Activated CD4-positive, alpha-beta T cell treated with anti-CD3 and anti-CD28 coated beads, Interleukin-2, Interleukin-4, amounts not matched to agents 100 ng/mL and 50 ng/mL, durations not matched to agents 16 hours and 8 hours (primary cell): ENCODE data around the gene NBAS.

Experiments used
- DNase-seq: peaks from one replicate; pipeline ENCODE4 v3.0.0-alpha.2; 2020; ENCODE audit warnings: low spot score

Gene NBAS

GRCh38 chr2:15591373-15591691, 30.2 kb upstream of the NBAS start:
- DNase-seq = no peak

- peak; percentile 33 for DNase-seq
Observed at GRCh38 chr2:15588329-15588919, 27.3 kb upstream of the NBAS start.

DNA sequence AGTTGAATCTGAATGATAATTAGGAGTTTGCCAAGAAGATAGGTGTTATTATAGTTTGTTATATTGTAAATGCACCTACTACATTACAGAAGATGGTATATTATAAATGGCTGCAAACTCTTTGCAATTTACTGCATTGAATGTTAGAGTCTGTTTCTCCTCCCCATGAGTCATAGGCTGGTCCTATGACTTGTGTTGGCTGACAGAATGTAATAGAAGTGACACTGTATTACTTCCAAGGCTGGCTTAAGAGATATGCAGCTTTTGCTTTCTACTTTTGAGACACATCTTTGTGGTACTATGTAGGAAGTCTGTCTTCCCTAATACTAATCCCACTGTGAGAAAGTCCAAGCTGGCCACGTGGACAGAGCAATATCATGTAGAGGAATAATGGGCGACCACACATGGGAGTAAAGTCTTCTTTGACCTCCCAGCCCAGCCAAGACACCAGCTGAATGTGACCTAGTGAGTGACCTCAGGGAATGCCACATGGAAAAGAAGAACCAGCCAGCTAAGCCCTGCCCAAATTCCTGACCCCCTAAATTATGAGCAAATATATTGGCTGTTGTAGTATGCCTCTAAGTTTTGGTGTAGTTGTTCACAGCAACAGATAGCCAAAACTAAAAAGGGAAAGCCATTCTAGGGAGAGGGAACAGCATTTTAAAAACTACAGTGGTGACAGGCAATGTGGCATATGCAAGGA, 23.8 kb upstream of the NBAS start:
- no peak for DNase-seq

DNA sequence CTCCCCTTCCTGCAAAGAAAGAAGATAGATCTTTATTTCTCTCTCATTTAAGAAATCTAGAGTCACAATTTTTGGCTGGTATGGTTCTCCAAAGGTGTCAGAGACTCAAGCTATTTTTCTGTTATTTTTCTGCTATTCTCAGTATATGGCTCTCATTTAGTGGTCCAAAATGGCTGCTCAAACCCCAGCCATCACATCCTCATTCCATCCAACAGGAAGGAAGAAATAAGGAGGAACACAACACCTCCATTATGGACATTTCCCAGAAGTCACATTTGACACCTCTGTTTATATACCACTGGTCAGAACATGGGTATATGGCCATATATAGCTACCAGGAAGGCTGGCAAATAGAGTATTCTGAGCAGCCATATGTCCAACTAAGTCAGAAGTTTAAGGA, 23.2 kb upstream of the NBAS start:
- no peak for DNase-seq

- DNase-seq = no peak
Observed at GRCh38 chr2:15583826-15584225, 22.7 kb upstream of the NBAS start.

DNA sequence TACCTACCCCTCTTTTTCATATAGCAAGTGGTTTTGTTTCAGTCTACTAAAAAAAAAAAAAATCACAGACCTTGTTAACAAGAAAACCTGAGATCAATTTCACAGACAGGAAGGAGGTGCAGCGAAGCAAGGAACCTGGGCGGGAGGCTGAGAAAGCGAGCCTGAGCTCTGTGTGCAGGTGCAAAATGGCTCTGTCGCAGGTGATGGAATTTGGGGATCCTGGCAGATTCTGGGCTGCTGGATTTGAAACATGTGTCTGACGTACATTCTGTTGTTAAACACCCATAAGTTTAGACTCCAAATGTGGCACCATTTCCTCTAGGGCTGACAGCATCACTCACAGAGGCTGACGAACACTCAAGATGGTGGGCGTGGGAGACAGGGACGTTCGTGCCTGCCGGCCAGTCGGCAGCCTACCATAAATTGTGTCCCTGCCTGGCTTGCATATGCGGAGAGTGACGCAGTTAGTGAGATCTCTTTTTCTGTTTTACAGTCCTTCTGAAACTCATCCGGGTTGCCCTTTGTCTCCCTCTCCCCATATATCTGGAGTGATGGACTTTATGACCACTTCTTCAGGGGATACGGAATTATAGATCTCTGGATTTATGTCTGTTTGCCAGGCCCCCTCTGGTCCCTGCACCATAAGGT, 21.7 kb upstream of the NBAS start:
- DNase-seq = no peak

DNA sequence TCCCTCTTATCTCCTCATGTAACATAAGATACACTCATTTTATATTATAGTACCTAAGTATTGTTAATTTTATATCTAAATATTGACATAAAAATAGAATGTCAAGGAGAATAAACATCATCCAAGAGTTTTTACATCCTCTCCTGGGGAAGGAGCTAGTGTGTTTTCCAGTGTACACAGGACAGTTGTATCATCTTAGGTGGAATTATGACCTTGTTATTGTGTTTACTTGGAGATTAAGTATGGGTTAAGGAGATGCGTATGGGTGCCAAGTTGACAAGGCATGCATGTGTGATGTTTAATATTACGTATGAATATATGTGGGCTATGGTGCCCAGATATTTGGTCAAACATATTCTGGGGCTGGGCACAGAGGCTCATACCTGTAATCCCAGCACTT, 19.3 kb upstream of the NBAS start:
- no peak for DNase-seq

DNA sequence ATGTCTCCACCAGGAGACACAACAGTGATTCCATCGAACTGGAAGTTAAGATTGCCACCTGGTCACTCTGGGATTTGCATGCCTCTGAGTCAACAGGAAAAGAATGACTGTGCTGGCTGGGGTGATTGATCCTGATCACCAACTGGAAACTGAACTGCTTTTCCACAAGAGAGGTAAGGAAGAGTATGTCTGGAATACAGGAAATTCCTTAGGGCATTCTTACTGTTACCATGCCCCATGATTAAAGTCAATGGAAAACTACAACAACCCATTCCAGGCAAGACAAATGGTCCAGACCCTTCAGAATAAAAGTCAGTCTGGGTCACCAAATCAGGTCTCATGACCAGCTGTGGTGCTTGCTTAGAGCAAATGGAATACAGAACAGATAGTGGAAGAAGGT, 18.5 kb upstream of the NBAS start:
- no peak for DNase-seq

DNA sequence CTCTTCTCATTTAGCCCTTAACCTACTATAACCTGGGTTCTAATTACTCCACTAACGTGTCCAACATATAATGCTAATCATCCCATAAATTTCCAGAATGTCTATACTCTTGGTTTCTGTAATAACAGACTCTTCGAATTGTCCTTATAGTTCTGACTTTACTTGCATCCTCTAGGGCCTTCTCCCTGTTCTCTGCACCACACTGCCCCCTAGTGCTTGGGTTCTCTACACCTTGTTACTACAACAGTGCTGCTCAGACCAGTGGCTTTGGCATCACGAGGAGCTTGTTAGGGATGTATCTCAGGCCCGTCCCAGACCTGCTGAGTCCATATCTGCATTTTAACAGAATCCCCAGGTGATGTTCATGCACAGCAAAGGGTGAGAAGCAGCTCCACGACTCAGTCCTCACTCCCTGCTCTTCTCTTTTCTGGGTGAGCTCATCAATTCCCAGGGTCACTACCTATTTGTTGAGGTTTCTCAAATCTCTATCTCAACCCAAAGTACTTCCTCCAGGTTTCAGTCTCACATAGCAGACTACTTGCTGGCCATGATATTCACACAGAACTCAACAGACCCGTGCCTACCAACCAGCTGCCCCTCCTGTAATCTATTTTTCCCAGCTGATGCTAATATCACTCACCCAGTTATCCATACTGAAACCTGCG, 16.1 kb upstream of the NBAS start:
- DNase-seq = peak; percentile 91

- no peak for DNase-seq
Observed at GRCh38 chr2:15571729-15572128, 10.6 kb upstream of the NBAS start.

DNA sequence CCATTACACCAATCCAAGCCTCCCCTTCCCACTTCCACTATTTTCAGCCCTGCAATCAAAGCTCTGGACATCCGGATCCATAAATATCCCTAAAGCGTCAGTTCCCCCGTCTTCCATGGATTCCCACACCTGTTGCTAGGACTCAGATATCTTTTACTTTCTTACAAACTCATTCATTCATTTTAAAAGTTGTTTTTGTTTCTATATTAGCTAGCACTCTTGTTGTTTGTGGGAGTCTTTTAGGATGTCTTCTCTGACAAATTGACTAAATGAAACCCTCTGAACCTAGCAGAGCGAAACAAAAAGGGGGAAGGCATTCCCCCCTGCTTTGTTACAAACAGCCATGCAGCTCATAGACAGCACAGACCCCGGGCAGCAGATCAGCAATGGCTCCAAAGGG, 9.0 kb upstream of the NBAS start:
- no peak for DNase-seq

- no peak for DNase-seq
Observed at GRCh38 chr2:15568874-15569273, 7.7 kb upstream of the NBAS start.

- no peak for DNase-seq
Observed at GRCh38 chr2:15566912-15567311, 5.8 kb upstream of the NBAS start.

GRCh38 chr2:15565994-15566671, 5.0 kb upstream of the NBAS start:
- DNase-seq = no peak

DNA sequence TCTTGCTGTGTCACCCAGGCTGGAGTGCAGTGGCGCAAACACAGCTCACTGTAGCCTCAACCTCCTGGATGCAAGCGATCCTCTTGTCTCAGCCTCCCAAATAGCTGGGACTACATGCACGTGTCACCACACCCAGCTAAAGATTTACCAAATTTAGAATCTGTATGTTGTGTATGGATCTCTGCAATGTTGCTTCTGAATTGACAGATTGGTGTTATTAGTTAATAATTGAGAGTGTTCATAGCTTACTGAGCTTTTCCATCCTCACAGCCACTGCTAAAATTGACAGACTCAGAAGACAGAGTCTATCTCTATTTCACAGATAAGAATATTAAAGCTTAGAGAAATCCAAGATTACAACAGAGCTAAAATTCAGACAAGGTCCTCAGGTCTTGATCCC, 4.3 kb upstream of the NBAS start:
- no peak for DNase-seq

- DNase-seq = no peak
Observed at GRCh38 chr2:15563227-15564100, 2.3 kb upstream of the NBAS start.

GRCh38 chr2:15562354-15563031, 1.4 kb upstream of the NBAS start:
- no peak for DNase-seq

DNA sequence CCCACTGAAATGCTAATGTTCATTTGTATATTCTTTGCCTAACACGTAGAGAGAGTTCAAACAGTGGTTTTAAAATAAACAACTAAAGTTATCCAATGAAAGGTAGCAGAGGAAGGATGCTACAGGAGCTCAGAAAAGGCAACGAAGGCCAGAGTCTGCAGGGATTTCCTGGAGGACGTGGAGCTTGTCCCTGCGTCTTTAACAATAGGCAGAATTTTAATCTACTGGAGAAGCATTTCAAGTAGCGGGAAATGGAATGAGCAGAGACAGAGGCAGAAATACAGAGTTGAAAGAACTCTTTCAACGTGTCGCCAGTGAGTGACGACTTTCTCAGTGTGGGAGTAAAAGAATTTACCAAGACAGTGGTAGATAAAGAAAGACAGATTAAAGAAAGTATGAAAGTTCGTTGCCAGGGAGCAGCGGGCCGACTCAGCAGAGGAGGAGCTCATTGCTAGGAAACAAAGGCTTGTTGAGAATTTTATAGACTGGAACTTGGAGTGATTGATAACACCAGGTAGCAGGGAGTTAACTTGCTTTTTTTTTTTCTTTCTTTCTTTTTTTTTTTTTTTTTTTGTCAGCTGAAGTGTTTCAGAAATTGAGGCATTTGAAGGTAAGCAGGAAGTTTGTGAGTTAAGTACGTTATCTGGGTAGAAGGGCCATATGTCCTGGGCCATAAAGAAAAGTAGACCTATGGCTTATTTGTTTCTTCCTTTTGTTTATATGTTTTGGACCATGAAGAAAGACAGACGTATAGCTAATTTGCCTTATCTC, 625 bp upstream of the NBAS start:
- DNase-seq = peak; percentile 17

GRCh38 chr2:15560140-15560987, 770 bp downstream of the NBAS start:
- peak; percentile 11 for DNase-seq
